GM12878 (cell line): ENCODE data around the gene CHAT. TPM values are rescaled to one million over a fixed set of nuclear protein-coding genes. Genes with fewer than 3 reads are reported as not detected.
A peak's percentile ranks its signal among the peaks of the same experiment; 100 is the strongest.

Experiments used
- ATAC-seq: fragments of 200-7000 bp; cut with Tn5 transposase; 3 replicates; pipeline ENCODE4 v1.9.1; 2020; ENCODE audit warnings: mild to moderate bottlenecking, moderate library complexity
- BruUV-seq: library from RNA; stranded (reverse); fragments of 400-500 nt; replicated peaks from 2 replicates; lab custom pipeline; 2021; lab: Mats Ljungman, UMichigan
- CTCF ChIA-PET: fragments of 300-600 bp; sonication (Branson Sonifier 250); formaldehyde crosslinking; extraction: SDS; loops from one replicate; lab custom pipeline; 2021; ENCODE audit warnings: inconsistent platforms; lab: Yijun Ruan, JAX
- POLR2A ChIA-PET: fragments of 350-600 bp; formaldehyde crosslinking; extraction: SDS; loops from one replicate; lab custom pipeline; 2021; ENCODE audit warnings: inconsistent platforms; lab: Charles Lee
- RAD21 ChIA-PET: fragments of 300-600 bp; sonication (Branson Sonifier 250); formaldehyde crosslinking; loops from one replicate; lab custom pipeline; 2023; ENCODE audit warnings: antibody characterized with exemption; ENCODE audit not compliant: unreplicated experiment; lab: Charles Lee
- SMC1A ChIA-PET: fragments of 300-600 bp; sonication (Branson Sonifier 250); formaldehyde crosslinking; loops from one replicate; lab custom pipeline; 2023; ENCODE audit not compliant: unreplicated experiment, uncharacterized antibody; lab: Charles Lee
- DNase-seq: peaks from one replicate; pipeline ENCODE4 v3.0.0-alpha.2; 2011; ENCODE audit warnings: low read depth, low spot score
- FAIRE-seq: peaks from 3 replicates; lab custom pipeline; 2011; peaks lifted over from hg19 to GRCh38; lab: Jason Lieb, UNC
- H2AFZ ChIP-seq: 2 replicates; pipeline ENCODE4 v1.6.0; 2011; ENCODE audit warnings: low read depth, low read length, control low read depth; ENCODE audit not compliant: control insufficient read depth
- H3K27ac ChIP-seq: 2 replicates; pipeline ENCODE4 v1.5.1; 2011; ENCODE audit warnings: control low read depth; ENCODE audit not compliant: control insufficient read depth, insufficient read depth
- H3K27me3 ChIP-seq, 2 experiments: replicated peaks in 1 of 2; 2 replicates each; pipeline versions ENCODE4 v1.6.0 to v1.6.1; 2011; ENCODE audit warnings: low read length in 1 of 2; ENCODE audit not compliant: control insufficient read depth in 2 of 2, insufficient read depth in 2 of 2
- H3K36me3 ChIP-seq, 2 experiments: 2 replicates each; pipeline ENCODE4 v1.5.1; 2011; ENCODE audit warnings: low read length in 1 of 2; ENCODE audit not compliant: control insufficient read depth in 2 of 2, insufficient read depth in 2 of 2
- H3K4me1 ChIP-seq: 2 replicates; pipeline ENCODE4 v1.6.1; 2011; ENCODE audit warnings: mild to moderate bottlenecking, low read length, moderate library complexity, mixed read lengths; ENCODE audit not compliant: control insufficient read depth, insufficient read depth
- H3K4me2 ChIP-seq: 2 replicates; pipeline ENCODE4 v1.6.0; 2011; ENCODE audit warnings: control low read depth; ENCODE audit not compliant: control insufficient read depth, insufficient read depth
- H3K4me3 ChIP-seq: fragments of 200-600 bp; sonication (generic); 2 replicates; pipeline ENCODE4 v1.5.1; 2016
- H3K79me2 ChIP-seq: 2 replicates; pipeline ENCODE4 v1.6.0; 2011; ENCODE audit warnings: low read length; ENCODE audit not compliant: control insufficient read depth, insufficient read depth
- H3K9ac ChIP-seq: 2 replicates; pipeline ENCODE4 v1.8.0; 2011; ENCODE audit warnings: low read length, control low read depth, mixed read lengths; ENCODE audit not compliant: control insufficient read depth, insufficient read depth
- H3K9me3 ChIP-seq: replicated peaks from 3 replicates; pipeline ENCODE4 v1.5.1; 2011; ENCODE audit warnings: mild to moderate bottlenecking, low read length; ENCODE audit not compliant: control insufficient read depth, insufficient read depth
- H4K20me1 ChIP-seq: 2 replicates; pipeline ENCODE4 v1.6.0; 2011; ENCODE audit not compliant: control insufficient read depth, insufficient read depth
- CBFB ChIP-seq: IDR thresholded peaks from 2 replicates; pipeline ENCODE4 v1.6.1; 2016; ENCODE audit warnings: antibody characterized with exemption, low read depth
- CEBPB ChIP-seq, 2 experiments: fragments of 150-350 bp in 1 of 2; IDR thresholded peaks; 2 replicates each; pipeline ENCODE4 v1.6.1; 2012 to 2014; ENCODE audit warnings: low read depth in 2 of 2, low read length in 2 of 2, borderline replicate concordance in 1 of 2, inconsistent platforms in 1 of 2
- CTCF ChIP-seq, 3 experiments: IDR thresholded peaks in 2 of 3; conservative IDR thresholded peaks in 1 of 3; 2 replicates each; pipeline ENCODE4 v1.5.1; 2011; ENCODE audit warnings: low read depth in 3 of 3, low read length in 3 of 3, mild to moderate bottlenecking in 3 of 3, control low read depth in 2 of 3, moderate library complexity in 2 of 3, inconsistent platforms in 1 of 3, mixed read lengths in 1 of 3; ENCODE audit not compliant: control insufficient read depth in 2 of 3, insufficient read depth in 1 of 3; ENCODE audit errors: extremely low read depth in 1 of 3
- DPF2 ChIP-seq: fragments of 450-650 bp; IDR thresholded peaks from 2 replicates; pipeline ENCODE4 v1.6.1; 2017; ENCODE audit warnings: mild to moderate bottlenecking
- ELK1 ChIP-seq: IDR thresholded peaks from 2 replicates; pipeline ENCODE4 v1.6.1; 2012; ENCODE audit warnings: low read depth, low read length, improper control_type of control experiment
- RAD21 ChIP-seq: IDR thresholded peaks from 2 replicates; pipeline ENCODE4 v1.6.1; 2011; ENCODE audit warnings: mild to moderate bottlenecking, low read depth, low read length, moderate library complexity; ENCODE audit not compliant: insufficient read depth
- REST ChIP-seq: IDR thresholded peaks from 2 replicates; pipeline ENCODE4 v1.6.1; 2012; ENCODE audit warnings: mild to moderate bottlenecking, low read depth, low read length
- SMARCA5 ChIP-seq: fragments of 450-650 bp; IDR thresholded peaks from 2 replicates; pipeline ENCODE4 v1.6.1; 2017; ENCODE audit warnings: mild to moderate bottlenecking
- ZBTB11 ChIP-seq: fragments of 450-650 bp; formaldehyde crosslinking; IDR thresholded peaks from 2 replicates; pipeline ENCODE4 v1.5.0; 2022; ENCODE audit warnings: mild to moderate bottlenecking, missing genetic modification characterization
- ZBTB33 ChIP-seq: fragments of 450-650 bp; IDR thresholded peaks from 2 replicates; pipeline ENCODE4 v1.6.1; 2017; ENCODE audit warnings: mild to moderate bottlenecking
- whole genome bisulfite sequencing: methylation state at CpG from one replicate; pipeline ENCODE4 v1.1.6; 2016; ENCODE audit warnings: low lambda C conversion rate; ENCODE audit not compliant: insufficient replicate concordance, insufficient coverage; ENCODE audit errors: missing lambda C conversion rate; 5-methylcytosine and 5-hydroxymethylcytosine counted together
- in situ Hi-C: fragments of 300-500 bp; cut with MboI; formaldehyde crosslinking; loops from 9 replicates; pipeline ENCODE4 v1.14.3; 2018; ENCODE audit warnings: mixed read lengths
- intact Hi-C: fragments of 100-400 bp; cut with micrococcal nuclease; formaldehyde crosslinking; loops from one replicate; pipeline ENCODE4 v1.14.2; 2022; ENCODE audit not compliant: unreplicated experiment
- polyA plus RNA-seq, 11 experiments: library from polyadenylated mRNA; depleted of rRNA in 4 of 11; unstranded in 6 of 11; stranded (reverse) in 5 of 11; fragments of >200 nt; fragmentation: Nextera tagmentation in 4 of 11; fragmentation: Illumina TruSeq in 1 of 11; extraction: Ambion mirVana in 4 of 11; extraction: Trizol in 1 of 11; gene quantifications; 1 replicate in 1 of 11; 2 replicates in 10 of 11; pipeline versions ENCODE4 v1.2.1 to v1.2.3, GENCODE V29; 2011 to 2016; ENCODE audit warnings: inconsistent platforms in 2 of 11, missing spikeins in 2 of 11, low read depth in 1 of 11
- total RNA-seq, 4 experiments: library from RNA; depleted of rRNA in 3 of 4; stranded (reverse); fragments of >200 nt in 3 of 4; fragmentation: Illumina TruSeq in 1 of 4; extraction: Trizol in 1 of 4; gene quantifications; 2 replicates each; pipeline versions ENCODE4 v1.2.1 to v1.2.3, GENCODE V29; 2013 to 2021

Gene CHAT
- total and polyA plus RNA-seq, 10 of the 15 experiments (the other 5 are each of a cell fraction or from before 2014, with no cell fraction given): not detected

- ChIA-PET RAD21 (interaction anchor here (0.8 to 2.0 kb wide), 6 partner anchors 12 to 717 kb away, joined by 3 to 16 read pairs (median 3); no protein-coding TSS in a partner anchor), CTCF (interaction anchor here (0.6 to 4.3 kb wide), 14 partner anchors 10 to 681 kb away, joined by 3 to 61 read pairs (median 5); no protein-coding TSS in a partner anchor), POLR2A (no interaction called here), SMC1A (interaction anchor here (1.1 to 3.6 kb wide), 3 partner anchors 213 to 681 kb away, joined by 3 to 27 read pairs (median 9); no protein-coding TSS in a partner anchor)
- 0% methylated on average over 6 of the region's 6 CpGs for WGBS
- ATAC-seq (peak; percentile 69), DNase-seq (no peak), FAIRE-seq (peak; percentile 98)
- no peaks in the 10 kb centered on the region for H3K36me3 ChIP-seq
- H3K4me2 ChIP-seq: no peak overlapping the region
- in situ Hi-C loops (loop anchor here (10.0 kb wide), 1 partner anchor 330 kb away; no protein-coding TSS in a partner anchor), intact Hi-C loops (loop anchor here (1.0 to 2.0 kb wide), 2 partner anchors 630 to 680 kb away; no protein-coding TSS in a partner anchor)
- H2AFZ ChIP-seq: no peak overlapping the region
- no peaks in the 10 kb centered on the region for H3K4me1 ChIP-seq
- no peaks in the 10 kb centered on the region for H3K79me2 ChIP-seq
- no TSS peak for BruUV-seq
- no peak overlapping the region for H3K4me3 ChIP-seq
- no peak overlapping the region for H3K9ac ChIP-seq
- H3K27me3 ChIP-seq: no peaks in the 10 kb centered on the region; a peak in 1 of 4 replicates
- peaks cover under 1% of the 10 kb centered on the region; the same call in 2 of the 3 replicates for H3K9me3 ChIP-seq
- no peak overlapping the region for H3K27ac ChIP-seq
- H4K20me1 ChIP-seq: no peaks in the 10 kb centered on the region
- TF ChIP-seq DPF2: no peak
- TF ChIP-seq ELK1: no peak
- TF ChIP-seq RAD21: peak; percentile 82
- peak; percentile 79 to 85 (median 79); a peak in 5 of 6 replicates for TF ChIP-seq CTCF (IDR thresholded peaks at IDR 0.05 in 2 of 3, conservative IDR thresholded peaks at IDR 0.05 in 1 of 3; ENCODE audit: control insufficient read depth in 2 of 3, extremely low read depth in 1 of 3, insufficient read depth in 1 of 3, low read depth in 3 of 3, low read length in 3 of 3)
- TF ChIP-seq ZBTB33: no peak
- TF ChIP-seq CEBPB (IDR thresholded peaks at IDR 0.05; ENCODE audit: borderline replicate concordance in 1 of 2, low read depth in 2 of 2, low read length in 2 of 2): no peak
- no peak for TF ChIP-seq ZBTB11
- TF ChIP-seq CBFB: no peak
- no peak for TF ChIP-seq REST
- TF ChIP-seq SMARCA5: no peak
Measured at GRCh38 chr10:49594594-49594993, 19.2 kb upstream of the CHAT start.
